Pancreas (tissue), 10 donors: Measurements from ENCODE around the gene KSR1. TPM values are rescaled to one million over a fixed set of nuclear protein-coding genes. Genes with fewer than 3 reads are reported as not detected.

Source experiments
- ATAC-seq, 4 donors: fragments of 200-7000 bp; cut with Tn5 transposase; one replicate each; pipeline versions ENCODE4 v1.8.0 to v1.9.1; 2020; ENCODE audit warnings: mild to moderate bottlenecking in 4 of 4, moderate library complexity in 4 of 4
- DNase-seq, 6 donors: peaks; one replicate each; pipeline ENCODE4 v3.0.0-alpha.2; 2020
- FAIRE-seq: peaks from 2 replicates; lab custom pipeline; 2012; peaks lifted over from hg19 to GRCh38; lab: Jason Lieb, UNC
- H3K27ac ChIP-seq, 4 donors: fragments of 200-600 bp; sonication (generic); 1 replicate in 3 of 4; 2 replicates in 1 of 4; pipeline versions ENCODE4 v1.5.0 to v1.8.0; 2020
- H3K27me3 ChIP-seq, 4 donors: fragments of 200-600 bp; one replicate each; pipeline ENCODE4 v1.8.0; 2021
- H3K36me3 ChIP-seq, 3 donors: fragments of 200-600 bp; sonication (generic) in 1 of 3; one replicate each; pipeline versions ENCODE4 v1.5.0 to v1.8.0; 2020 to 2021
- H3K4me1 ChIP-seq, 3 donors: fragments of 200-600 bp; one replicate each; pipeline ENCODE4 v1.8.0; 2021
- H3K4me3 ChIP-seq, 4 donors: fragments of 200-600 bp; sonication (generic) in 2 of 4; one replicate each; pipeline versions ENCODE4 v1.5.0 to v1.8.0; 2020 to 2021
- H3K9me3 ChIP-seq, 4 donors: fragments of 200-600 bp; one replicate each; pipeline ENCODE4 v1.8.0; 2021
- WGBS, 2 donors: extraction: QIAGEN DNeasy Blood & Tissue Kit; methylation state at CpG; one replicate each; pipeline ENCODE4 v1.1.7; 2013; 5-methylcytosine and 5-hydroxymethylcytosine counted together
- intact Hi-C, 3 donors: fragments of 100-400 bp; cut with DNase I; formaldehyde crosslinking; loops; one replicate each; pipeline versions ENCODE4 v1.11.1 to v1.14.2; 2022
- polyA plus RNA-seq, 2 donors: library from polyadenylated mRNA; stranded (reverse); fragments of 200-250 nt; gene quantifications; one replicate each; pipeline ENCODE4 v1.2.3, GENCODE V29; 2013
- total RNA-seq, 6 donors: library from RNA; stranded (reverse); fragmentation: NEBNext Ultra II Directional in 4 of 6; extraction: Animal tissue kit (Norgen Biotek cat#: 25700) in 4 of 6; gene quantifications; one replicate each; pipeline versions ENCODE4 v1.2.1 to v1.2.4, GENCODE V29; 2021 to 2023
- TF ChIP-seq, protein P1 (sequence below), 4 donors: fragments of 200-600 bp; sonication (generic) in 3 of 4; IDR thresholded peaks; one replicate each; pipeline versions ENCODE4 v1.5.0 to v1.8.0; 2021; ENCODE audit warnings: antibody characterized with exemption in 4 of 4
- donor health status: healthy with polysubstance abuse.
- donor health status: DM: no; HTN: no; CAD: no; lungs with moderate emphysema.
- donor health status: DM: no; HTN: no; CAD: no.
- donor health status: control.
- donor health status: control.
- donor health status: Bipolar disorder and iron deficiency.
- donor health status: DM: yes; HTN: yes; CAD: no.
- donor health status: DM: no; HTN: no; CAD: no.
- donor health status: DM: no; HTN: no; CAD: no.
- donor health status: DM: yes; HTN: yes; CAD: no.

The KSR1 gene
- total and polyA plus RNA-seq, 8 donors: 68.2 to 139 (median 103) TPM

DNA sequence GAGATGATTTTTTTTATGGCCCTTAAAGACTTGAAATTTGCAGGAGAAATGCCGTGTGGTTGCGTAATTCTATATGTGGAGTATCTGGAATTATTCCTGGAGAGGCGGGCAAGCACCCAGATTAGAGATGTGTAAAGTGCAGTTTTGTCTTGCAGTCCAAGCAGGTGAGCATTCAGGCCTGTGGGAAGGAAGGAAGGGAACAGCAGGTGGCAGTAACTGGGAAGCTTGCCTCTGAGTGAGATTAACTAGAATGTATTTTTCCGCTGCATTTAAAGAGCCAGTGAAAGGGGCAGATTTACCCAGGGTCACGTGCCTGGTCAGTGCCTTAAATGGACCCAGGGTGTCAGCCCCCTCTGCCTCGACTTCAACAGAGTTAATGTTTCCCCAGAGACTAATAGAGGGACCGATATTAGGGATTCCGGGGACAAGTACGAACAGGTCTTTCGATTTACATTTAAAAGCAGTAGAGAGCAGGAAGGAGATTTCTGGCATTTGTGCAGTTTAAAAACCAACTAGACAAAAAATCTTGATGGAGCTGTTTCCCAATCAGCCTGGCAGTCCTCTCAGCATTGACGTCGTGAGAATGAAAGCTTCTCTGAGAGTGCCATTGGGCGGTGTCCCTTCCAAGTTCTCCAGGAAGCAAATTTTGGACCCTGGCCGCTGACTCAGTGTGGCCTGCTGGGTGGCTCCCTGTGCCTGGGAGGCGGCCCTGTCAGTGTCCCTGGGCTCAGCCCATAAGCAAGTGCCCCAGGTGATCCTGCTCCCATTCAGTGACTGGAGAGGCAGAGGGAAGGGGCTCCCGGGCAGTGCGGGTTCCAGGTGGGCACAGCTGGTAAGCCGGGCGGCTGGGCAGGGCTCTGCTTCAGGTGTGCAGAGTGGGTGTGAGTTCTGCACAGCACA, 38.2 kb downstream of the KSR1 start:
- 9 to 12% methylated on average over 19 of the region's 19 CpGs for WGBS, 2 donors
- peak; percentile 71 to 81 (median 79) for ATAC-seq
- Histone ChIP-seq H3K27ac (peak overlapping the region; percentile 79 to 97 (median 93)), H3K27me3 (no peaks in the 10 kb centered on the region), H3K36me3 (no peaks in the 10 kb centered on the region), H3K4me3 (peak overlapping the region; percentile 6 to 60 (median 42)), H3K9me3 (no peaks in the 10 kb centered on the region), H3K4me1 (peaks cover 28 to 55% (median 49%) of the 10 kb centered on the region in 3 donors)
- FAIRE-seq: no peak
- peak; percentile 81 to 92 (median 90) for DNase-seq
- TF ChIP-seq, protein P1, sequence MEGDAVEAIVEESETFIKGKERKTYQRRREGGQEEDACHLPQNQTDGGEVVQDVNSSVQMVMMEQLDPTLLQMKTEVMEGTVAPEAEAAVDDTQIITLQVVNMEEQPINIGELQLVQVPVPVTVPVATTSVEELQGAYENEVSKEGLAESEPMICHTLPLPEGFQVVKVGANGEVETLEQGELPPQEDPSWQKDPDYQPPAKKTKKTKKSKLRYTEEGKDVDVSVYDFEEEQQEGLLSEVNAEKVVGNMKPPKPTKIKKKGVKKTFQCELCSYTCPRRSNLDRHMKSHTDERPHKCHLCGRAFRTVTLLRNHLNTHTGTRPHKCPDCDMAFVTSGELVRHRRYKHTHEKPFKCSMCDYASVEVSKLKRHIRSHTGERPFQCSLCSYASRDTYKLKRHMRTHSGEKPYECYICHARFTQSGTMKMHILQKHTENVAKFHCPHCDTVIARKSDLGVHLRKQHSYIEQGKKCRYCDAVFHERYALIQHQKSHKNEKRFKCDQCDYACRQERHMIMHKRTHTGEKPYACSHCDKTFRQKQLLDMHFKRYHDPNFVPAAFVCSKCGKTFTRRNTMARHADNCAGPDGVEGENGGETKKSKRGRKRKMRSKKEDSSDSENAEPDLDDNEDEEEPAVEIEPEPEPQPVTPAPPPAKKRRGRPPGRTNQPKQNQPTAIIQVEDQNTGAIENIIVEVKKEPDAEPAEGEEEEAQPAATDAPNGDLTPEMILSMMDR (IDR thresholded peaks at IDR 0.05): peak in 2 of 4 donors; percentile 19 to 30
- intact Hi-C loops: no loop called here

DNA sequence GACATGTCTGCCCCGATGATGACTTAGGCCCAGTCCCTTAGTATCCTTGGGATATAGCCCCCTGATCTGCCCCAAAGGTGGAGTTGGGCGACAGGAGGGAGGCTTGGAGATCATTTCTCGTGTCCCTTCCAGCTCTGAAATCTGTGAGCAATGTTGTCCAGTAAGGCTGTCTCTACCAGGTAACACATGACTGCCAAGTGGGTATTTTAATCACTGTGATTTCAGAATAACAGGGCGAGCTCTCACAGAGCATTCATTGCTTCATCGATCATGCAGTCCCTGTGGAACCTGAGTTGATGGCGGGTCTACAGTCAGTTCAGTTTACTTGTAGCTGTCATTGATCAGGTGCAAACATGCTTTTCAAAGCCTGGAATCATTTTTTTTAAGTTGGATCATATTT, 39.2 kb downstream of the KSR1 start:
- no peak for FAIRE-seq
- Histone ChIP-seq H3K36me3 (no peaks in the 10 kb centered on the region), H3K4me1 (peaks cover 33 to 60% (median 58%) of the 10 kb centered on the region in 3 donors), H3K27me3 (no peaks in the 10 kb centered on the region), H3K27ac (peak overlapping the region; percentile 79 to 97 (median 93)), H3K4me3 (peak overlapping the region; percentile 7 to 60 (median 42)), H3K9me3 (no peaks in the 10 kb centered on the region)
- DNase-seq: no peak
- ATAC-seq: peak; percentile 11 to 36 (median 17)
- intact Hi-C loops: no loop called here
- TF ChIP-seq, protein P1 (IDR thresholded peaks at IDR 0.05): no peak
- WGBS, 2 donors: 18 to 22% methylated on average over 6 of the region's 6 CpGs

DNA sequence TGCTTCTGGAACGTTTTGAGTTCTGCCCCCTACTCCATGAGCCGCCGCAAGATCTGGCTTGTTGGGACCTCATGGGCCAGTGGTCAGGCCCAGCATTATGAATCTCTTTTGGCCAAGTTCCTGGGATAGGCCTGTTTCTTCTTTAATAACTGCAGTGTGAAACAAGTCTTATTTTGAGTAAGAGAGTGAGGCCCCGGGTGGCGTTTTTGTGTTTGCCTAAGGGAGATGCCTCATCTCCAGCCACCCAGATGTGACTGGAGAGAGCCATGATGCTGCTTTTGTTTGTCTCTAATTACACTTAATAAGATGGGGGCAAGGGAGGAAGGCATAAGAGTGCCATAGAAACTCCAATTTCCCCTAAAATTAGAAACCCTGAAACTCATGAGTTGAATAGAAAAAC, 39.8 kb downstream of the KSR1 start:
- H3K27ac ChIP-seq: peak overlapping the region; percentile 79 to 97 (median 93)
- FAIRE-seq: no peak
- H3K9me3 ChIP-seq: no peaks in the 10 kb centered on the region
- 24 to 26% methylated on average over 5 of the region's 5 CpGs for WGBS, 2 donors
- H3K4me3 ChIP-seq: peak overlapping the region; percentile 7 to 60 (median 42)
- DNase-seq: no peak
- no peaks in the 10 kb centered on the region for H3K27me3 ChIP-seq
- intact Hi-C loops: no loop called here
- H3K36me3 ChIP-seq: no peaks in the 10 kb centered on the region
- ATAC-seq: no peak
- TF ChIP-seq, protein P1 (IDR thresholded peaks at IDR 0.05): no peak
- peaks cover 33 to 60% (median 59%) of the 10 kb centered on the region in 3 donors for H3K4me1 ChIP-seq

DNA sequence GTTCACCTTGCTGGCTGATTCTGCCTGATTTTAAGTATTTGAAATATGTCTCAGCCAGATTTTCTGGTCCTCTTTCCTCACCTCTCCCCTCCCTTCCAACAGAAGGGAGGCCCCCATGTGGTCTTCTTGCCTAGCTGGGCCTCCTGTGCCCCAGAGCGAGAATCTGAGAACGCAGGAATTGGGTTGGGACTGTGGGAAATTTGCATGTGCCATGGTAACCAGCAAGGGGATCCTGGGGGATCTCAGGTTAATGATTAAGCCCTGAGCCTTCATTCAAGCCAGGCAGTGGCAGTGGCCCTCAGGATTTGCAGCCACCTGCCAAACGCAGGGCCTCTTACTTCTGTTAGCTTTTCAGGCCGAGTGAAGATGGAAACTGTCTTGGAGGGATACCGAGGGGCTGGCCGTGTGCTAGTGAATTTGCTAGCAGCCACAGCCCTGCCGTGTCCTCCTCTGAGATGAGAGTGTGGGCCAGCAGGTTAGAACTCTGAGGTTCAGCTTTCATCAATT, 40.2 kb downstream of the KSR1 start:
- no peaks in the 10 kb centered on the region for H3K36me3 ChIP-seq
- DNase-seq (peak in 5 of 6 donors; percentile 74 to 87 (median 86)), FAIRE-seq (no peak), ATAC-seq (peak; percentile 61 to 77 (median 72))
- H3K4me3 ChIP-seq: peak overlapping the region; percentile 7 to 60 (median 42)
- H3K27ac ChIP-seq: peak overlapping the region; percentile 79 to 97 (median 93)
- no peaks in the 10 kb centered on the region for H3K9me3 ChIP-seq
- WGBS, 2 donors: 14 to 17% methylated on average over 7 of the region's 7 CpGs
- H3K4me1 ChIP-seq: peaks cover 33 to 60% (median 57%) of the 10 kb centered on the region in 3 donors
- intact Hi-C loops: no loop called here
- no peaks in the 10 kb centered on the region for H3K27me3 ChIP-seq
- TF ChIP-seq, protein P1 (IDR thresholded peaks at IDR 0.05): no peak
